GM12872 (cell line): ENCODE measurements around the gene ADORA2A.

ENCODE experiments used
- TF ChIP-seq, protein P1 (sequence below): IDR thresholded peaks from 3 replicates; pipeline ENCODE4 v1.5.1; 2011; ENCODE audit warnings: low read depth, mild to moderate bottlenecking, low read length, moderate library complexity; ENCODE audit not compliant: insufficient read depth

ADORA2A gene

DNA sequence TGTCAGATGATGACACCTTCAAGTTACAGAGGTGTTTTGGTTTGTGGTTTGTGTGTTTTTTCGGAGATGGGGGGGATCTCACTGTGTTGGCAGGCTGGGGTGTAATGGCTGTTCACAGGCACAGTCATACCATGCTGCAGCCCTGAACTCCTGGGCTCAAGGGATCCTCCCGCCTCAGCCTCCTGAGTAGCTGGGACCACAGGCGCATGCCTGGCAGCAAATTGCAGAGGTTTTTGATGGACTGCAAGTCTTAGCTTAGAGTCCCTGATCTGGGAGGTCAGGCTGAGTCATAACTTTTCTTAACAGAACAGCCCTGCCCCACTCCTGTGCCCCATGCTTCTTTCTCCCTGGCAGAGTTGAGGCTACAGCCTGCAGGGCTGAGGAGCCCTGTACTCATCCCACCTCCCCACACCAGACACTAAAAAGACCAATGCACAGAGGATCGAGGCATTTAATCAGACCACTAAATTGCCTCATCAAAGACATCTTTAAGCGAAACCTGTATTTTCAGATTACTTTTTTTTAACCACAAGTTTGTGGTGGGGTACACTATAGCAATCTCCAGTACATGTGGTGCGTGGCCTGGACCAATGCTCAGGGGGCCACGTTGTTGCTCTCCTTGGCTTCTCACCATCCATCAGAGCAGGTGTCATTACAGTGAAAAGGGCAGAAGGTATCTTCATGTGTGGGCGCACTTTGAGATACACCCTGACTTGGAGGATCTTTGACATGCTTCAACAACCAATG lies 17.1 kb upstream of the ADORA2A start:
- TF ChIP-seq, protein P1, sequence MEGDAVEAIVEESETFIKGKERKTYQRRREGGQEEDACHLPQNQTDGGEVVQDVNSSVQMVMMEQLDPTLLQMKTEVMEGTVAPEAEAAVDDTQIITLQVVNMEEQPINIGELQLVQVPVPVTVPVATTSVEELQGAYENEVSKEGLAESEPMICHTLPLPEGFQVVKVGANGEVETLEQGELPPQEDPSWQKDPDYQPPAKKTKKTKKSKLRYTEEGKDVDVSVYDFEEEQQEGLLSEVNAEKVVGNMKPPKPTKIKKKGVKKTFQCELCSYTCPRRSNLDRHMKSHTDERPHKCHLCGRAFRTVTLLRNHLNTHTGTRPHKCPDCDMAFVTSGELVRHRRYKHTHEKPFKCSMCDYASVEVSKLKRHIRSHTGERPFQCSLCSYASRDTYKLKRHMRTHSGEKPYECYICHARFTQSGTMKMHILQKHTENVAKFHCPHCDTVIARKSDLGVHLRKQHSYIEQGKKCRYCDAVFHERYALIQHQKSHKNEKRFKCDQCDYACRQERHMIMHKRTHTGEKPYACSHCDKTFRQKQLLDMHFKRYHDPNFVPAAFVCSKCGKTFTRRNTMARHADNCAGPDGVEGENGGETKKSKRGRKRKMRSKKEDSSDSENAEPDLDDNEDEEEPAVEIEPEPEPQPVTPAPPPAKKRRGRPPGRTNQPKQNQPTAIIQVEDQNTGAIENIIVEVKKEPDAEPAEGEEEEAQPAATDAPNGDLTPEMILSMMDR: no peak

GRCh38 chr22:24411256-24412004 lies 16.0 kb upstream of the ADORA2A start:
- TF ChIP-seq, protein P1: no peak

DNA sequence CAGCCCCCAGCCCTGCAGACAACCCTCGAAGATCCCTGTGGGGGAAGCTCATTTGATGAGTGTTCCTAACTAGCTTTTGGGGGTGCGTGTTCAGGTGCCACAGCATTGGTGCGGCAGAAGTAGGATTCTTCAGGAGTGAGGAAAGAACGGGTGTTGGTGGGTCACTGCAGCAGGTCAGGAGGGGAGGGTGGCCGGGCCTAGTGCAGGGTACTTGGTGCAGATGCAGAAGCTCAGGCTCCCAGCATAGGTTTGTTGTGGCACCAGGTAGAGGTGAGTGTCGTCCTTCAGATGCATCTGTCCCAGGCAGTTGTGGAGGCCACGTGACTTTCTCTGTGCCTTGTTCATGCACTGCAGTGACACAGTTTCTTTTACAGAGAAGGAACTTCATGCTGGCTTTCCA lies 15.1 kb upstream of the ADORA2A start:
- TF ChIP-seq, protein P1: no peak

- TF ChIP-seq, protein P1: no peak
Observed at GRCh38 chr22:24413271-24413670, 14.1 kb upstream of the ADORA2A start.

- TF ChIP-seq, protein P1: no peak
Observed at GRCh38 chr22:24413736-24414385, 13.5 kb upstream of the ADORA2A start.

GRCh38 chr22:24414523-24414922 lies 12.9 kb upstream of the ADORA2A start:
- TF ChIP-seq, protein P1: no peak
